Epithelial cell of esophagus (primary cell): Measurements from ENCODE around the gene KCNMB1.

ENCODE experiments used
- DNase-seq: peaks from one replicate; pipeline ENCODE4 v3.0.0; 2010; ENCODE audit warnings: low read depth
- H3K4me3 ChIP-seq: 2 replicates; pipeline ENCODE4 v1.5.1; 2011; ENCODE audit warnings: mild to moderate bottlenecking, low read length, control low read depth
- TF ChIP-seq, protein P1 (sequence below): IDR thresholded peaks from 2 replicates; pipeline ENCODE4 v1.5.1; 2011; ENCODE audit warnings: low read depth, mild to moderate bottlenecking, low read length, control low read depth, inconsistent platforms; ENCODE audit not compliant: insufficient read depth; ENCODE audit errors: missing control alignments

The KCNMB1 gene

DNA sequence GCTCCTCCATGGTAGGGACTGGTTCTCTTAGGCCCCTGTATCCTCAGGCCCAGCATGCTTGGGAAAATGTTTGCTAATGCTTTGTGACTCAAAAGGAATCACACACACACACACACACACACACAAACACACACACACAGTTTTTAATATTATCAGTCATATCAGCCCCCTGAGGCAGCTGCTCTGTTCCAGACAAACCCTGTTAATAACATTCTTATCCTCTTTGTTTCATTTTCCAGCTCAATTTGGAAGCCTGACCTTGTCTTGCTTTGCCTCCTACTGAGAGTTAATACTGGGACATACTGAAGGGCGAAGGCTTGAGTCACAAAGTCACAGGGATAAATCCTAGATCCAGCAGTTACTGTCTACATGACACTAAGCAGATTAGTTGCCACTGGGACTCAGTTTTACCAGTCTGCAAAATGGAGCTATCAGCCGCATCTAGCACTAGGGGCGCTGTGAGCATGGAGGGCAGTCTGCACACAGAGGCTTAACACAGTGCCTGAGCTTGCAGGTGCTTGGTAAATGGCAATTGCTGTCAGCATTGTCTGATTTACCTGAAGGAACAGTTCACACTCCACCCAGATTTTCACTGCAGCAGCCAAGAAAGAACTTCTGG, 37.1 kb upstream of the KCNMB1 start:
- TF ChIP-seq, protein P1, sequence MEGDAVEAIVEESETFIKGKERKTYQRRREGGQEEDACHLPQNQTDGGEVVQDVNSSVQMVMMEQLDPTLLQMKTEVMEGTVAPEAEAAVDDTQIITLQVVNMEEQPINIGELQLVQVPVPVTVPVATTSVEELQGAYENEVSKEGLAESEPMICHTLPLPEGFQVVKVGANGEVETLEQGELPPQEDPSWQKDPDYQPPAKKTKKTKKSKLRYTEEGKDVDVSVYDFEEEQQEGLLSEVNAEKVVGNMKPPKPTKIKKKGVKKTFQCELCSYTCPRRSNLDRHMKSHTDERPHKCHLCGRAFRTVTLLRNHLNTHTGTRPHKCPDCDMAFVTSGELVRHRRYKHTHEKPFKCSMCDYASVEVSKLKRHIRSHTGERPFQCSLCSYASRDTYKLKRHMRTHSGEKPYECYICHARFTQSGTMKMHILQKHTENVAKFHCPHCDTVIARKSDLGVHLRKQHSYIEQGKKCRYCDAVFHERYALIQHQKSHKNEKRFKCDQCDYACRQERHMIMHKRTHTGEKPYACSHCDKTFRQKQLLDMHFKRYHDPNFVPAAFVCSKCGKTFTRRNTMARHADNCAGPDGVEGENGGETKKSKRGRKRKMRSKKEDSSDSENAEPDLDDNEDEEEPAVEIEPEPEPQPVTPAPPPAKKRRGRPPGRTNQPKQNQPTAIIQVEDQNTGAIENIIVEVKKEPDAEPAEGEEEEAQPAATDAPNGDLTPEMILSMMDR = no peak

DNA sequence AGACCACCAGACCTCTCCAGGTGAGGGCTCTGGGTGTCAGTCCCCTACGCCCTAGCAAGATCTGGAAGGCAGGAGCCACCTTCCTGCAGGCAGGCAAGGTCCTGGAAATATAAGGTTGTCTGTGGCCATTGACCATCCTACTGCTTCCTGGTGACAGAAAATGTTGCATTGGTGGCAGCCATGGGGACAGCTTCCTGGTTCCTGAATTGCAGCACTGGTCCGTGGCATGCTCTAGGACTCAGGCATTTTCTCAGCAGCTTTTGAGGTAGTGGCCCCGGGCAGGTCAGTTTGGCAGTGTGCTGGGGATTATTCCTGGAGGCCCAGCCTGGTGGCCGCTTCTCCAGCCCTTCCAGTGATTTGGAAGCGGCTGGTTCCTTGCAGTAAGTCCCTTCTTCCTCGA, 36.6 kb upstream of the KCNMB1 start:
- TF ChIP-seq, protein P1 = no peak
- H3K4me3 ChIP-seq = no peak overlapping the region
- DNase-seq = no peak

More for the DNA sequence above, 37.1 kb upstream of the KCNMB1 start:
- no peak for DNase-seq
- H3K4me3 ChIP-seq = no peak overlapping the region

DNA sequence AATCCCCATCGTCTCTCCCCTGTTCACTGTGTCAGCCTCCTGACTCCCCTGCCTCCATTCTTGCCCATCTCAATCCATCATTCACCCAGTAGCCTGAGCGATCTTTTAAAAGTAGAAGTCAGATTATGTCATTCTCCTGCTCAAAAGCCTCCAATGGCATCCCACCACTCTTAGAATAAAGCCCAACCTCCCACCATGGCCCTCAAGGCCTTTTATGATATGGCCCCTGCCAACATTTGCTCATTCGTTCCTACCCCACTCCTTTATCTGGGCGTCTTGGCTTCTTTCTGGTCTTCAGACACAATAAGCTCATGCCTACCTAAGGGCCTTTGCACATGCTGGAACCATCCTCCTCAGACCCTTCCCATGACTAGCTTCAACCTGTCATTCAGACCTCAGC, 35.5 kb upstream of the KCNMB1 start:
- TF ChIP-seq, protein P1 = no peak
- no peak overlapping the region for H3K4me3 ChIP-seq
- no peak for DNase-seq

DNA sequence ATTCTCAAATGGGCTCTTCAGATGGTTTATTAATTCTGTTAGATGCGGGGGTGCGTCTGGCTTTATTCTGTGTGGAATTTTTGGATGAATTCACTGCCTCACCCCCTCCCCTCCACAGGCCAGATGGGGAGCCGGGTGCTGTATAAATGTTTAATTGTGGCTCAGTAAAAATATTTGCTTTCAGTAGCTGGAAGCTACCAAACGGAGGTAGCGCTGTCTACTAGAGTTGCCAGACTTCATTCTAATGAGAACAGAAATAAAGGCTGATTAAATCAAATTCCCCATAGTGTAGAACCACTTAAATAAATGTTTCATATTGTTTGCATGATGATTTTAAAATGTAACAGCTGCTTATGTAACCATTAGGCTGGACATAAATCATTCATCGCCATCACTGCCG, 34.5 kb upstream of the KCNMB1 start:
- H3K4me3 ChIP-seq = no peak overlapping the region
- TF ChIP-seq, protein P1 = no peak
- no peak for DNase-seq

DNA sequence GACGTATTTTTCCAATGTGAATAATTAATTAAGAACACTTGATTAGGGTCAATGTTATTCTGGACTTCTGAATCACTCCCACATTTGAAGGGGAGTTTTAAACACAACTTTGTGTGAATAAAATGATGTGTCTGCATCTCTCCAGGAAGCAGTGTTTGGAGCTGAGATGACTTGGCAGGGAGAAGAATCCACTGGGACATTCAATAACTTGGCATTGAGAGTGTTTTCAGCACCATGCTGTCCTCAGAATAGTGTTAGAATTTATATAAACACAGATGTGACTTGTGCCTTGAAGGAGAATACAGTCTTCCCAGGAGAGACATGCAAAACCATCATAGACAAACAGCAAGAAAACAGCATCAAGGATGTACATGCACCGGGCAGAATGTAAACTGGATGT, 32.7 kb upstream of the KCNMB1 start:
- no peak overlapping the region for H3K4me3 ChIP-seq
- DNase-seq = no peak
- TF ChIP-seq, protein P1 = no peak

DNA sequence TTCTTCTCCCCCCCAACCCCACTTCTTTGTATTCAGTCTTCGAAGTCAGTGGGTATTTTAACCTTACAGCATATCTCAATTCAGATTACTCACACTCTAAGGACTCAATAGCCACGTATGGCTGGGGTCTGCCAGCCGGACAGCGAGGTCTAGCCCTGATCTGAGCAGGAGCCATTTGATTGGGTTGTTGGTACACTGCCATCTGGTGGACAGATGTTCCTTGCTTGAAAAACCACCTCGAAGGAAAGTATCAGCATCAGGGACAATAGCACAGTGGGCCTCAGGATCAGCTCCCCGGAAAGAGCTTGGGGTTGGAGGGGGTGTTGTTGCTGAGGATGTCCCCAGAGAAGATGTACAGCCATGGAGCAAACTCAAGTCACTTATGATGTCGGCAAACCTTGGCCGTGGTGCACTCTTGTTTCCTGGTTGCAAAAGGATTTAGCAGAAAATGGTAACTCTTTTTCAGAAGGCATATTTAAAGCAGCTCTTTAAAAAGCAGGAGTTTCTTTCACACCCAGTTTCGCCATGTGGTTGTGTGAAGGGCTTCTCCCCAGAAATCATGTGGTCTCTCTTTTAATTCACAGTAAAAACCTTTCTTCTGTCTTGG, 31.7 kb upstream of the KCNMB1 start:
- TF ChIP-seq, protein P1 = peak; percentile 82
- H3K4me3 ChIP-seq = no peak overlapping the region
- peak; percentile 71 for DNase-seq

DNA sequence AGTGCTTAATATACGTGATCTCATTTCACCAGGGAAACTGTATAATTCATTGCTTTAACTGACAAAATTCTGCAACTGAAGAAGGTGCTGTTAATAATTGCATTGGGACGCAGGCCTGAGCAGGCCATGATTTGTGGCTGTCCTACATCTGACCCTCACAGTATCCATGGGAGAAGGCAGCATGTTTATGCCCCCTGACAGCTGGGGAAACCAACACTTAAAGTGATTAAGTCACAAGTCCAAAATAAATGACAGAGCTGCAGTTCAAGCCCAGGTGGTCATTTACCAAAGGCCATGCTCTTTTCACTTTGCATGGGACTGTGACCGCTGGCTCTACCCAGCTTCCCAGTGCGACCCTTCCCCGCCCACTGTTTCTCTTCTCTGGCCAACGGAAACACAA, 30.5 kb upstream of the KCNMB1 start:
- TF ChIP-seq, protein P1 = no peak
- H3K4me3 ChIP-seq = no peak overlapping the region
- no peak for DNase-seq
